ENCODE data around the gene SIN3A. TPM values are rescaled to one million over a fixed set of nuclear protein-coding genes. Genes with fewer than 3 reads are reported as not detected.

Gene SIN3A
- total and polyA plus RNA-seq, 9 of the 15 experiments (the other 6 are each of a cell fraction or from before 2014, with no cell fraction given) = 11.1 to 70.3 (median 25.3) TPM

DNA sequence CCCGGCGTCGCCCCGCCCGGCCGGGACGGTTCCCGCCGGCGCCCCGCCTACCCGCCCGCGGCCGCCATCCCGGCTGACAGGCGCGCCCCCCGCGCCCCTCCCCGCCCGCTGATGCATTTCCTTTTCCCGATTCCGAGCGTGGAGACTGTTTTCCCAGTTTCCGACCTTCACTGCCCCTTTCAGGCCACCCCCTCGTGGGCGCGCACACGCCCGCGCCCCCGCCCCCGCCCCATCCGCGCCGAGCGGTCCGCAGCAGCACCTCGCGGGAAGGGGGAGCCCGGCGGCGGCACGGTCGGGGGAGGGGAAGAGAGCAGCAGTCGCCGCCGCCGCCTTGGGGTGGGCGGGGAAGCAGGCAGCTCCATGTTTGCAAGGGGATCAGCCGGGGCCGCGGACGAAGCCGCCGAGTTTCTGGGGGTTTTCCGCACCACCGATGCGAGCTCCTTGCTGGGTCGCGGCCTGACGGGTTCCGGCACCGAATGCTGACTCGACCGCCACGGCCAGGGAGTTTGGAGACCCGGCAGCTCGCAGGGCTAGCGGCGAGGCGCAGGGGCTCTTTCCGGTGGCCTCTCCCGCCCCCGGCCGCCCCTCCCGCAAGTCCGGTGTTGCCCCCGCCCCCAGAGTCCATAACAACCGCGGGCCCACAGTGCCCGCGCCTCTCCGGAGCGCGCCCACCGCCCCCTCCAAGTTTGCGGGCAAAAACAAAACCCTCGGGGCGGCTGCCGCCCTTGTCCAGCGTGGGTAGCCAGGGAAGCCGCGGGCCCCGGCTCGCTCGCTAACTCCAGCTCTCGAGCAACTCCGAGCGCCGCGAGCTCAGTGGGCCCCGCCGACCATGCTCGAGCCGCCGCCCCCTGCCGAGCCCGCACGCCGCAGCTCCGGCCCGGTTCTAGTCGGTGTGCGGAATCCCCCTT is 3.2 kb upstream of the SIN3A start:
- no peaks in the 10 kb centered on the region for H3K36me3 ChIP-seq (ENCODE audit: control insufficient read depth, insufficient read depth, low read length)
- H3K9me1 ChIP-seq (ENCODE audit: control insufficient read depth, insufficient read depth, low read length) = no peaks in the 10 kb centered on the region
- H3K27me3 ChIP-seq (ENCODE audit: control insufficient read depth in 2 of 2, insufficient read depth in 2 of 2, low read length in 2 of 2) = no peaks in the 10 kb centered on the region
- H4K20me1 ChIP-seq (replicated peaks; ENCODE audit: control insufficient read depth, insufficient read depth, low read length) = peaks cover 6% of the 10 kb centered on the region
- peaks cover 13 to 31% of the 10 kb centered on the region in 2 experiments; a peak in 3 of 5 replicates for H3K4me1 ChIP-seq (replicated peaks in 1 of 2; ENCODE audit: control insufficient read depth in 2 of 2, insufficient read depth in 2 of 2, low read length in 2 of 2)
- peak overlapping the region; percentile 97 for H2AFZ ChIP-seq (ENCODE audit: low read depth, low read length)
- ATAC-seq = no peak
- ChIA-PET CTCF (ENCODE audit: low intra/inter-chr PET ratio) (no interaction called here), POLR2A (interaction anchor here (0.5 to 1.8 kb wide), 24 partner anchors 8 to 426 kb away, joined by 3 to 7 read pairs (median 3); partner anchors contain the start of genes IMP3, MAN2C1 and SNUPN)
- H3K4me3 ChIP-seq = peak overlapping the region; percentile 75
- no TSS peak for BruUV-seq (replicated peaks)
- no peaks in the 10 kb centered on the region for H3K9me3 ChIP-seq (replicated peaks; ENCODE audit: control insufficient read depth, insufficient read depth, low read depth, low read length)
- peak; percentile 48 to 77 (median 58) for DNase-seq (ENCODE audit: extremely low read depth in 1 of 4, low spot score in 3 of 4)
- peak overlapping the region; percentile 85 for H3K27ac ChIP-seq (ENCODE audit: extremely low read depth, low read depth, low read length)
- H3K9ac ChIP-seq (ENCODE audit: insufficient read depth in 1 of 2, low read depth in 2 of 2, low read length in 2 of 2) = peak overlapping the region; percentile 83 to 98
- in situ Hi-C loops (cut with MboI) (no loop called here), intact Hi-C loops (cut with micrococcal nuclease) (loop anchor here (5.0 kb wide), 1 partner anchor 123 kb away; the partner anchor contains the start of gene PTPN9)
- no peak for FAIRE-seq
- H3K4me2 ChIP-seq (ENCODE audit: insufficient read depth, low read length) = peak overlapping the region; percentile 99
- WGBS (ENCODE audit: insufficient coverage, low coverage, missing lambda C conversion rate) = 2% methylated on average over 34 of the region's 116 CpGs
- H3K79me2 ChIP-seq (ENCODE audit: control insufficient read depth, insufficient read depth, low read length) = peaks cover 33% of the 10 kb centered on the region
- TF ChIP-seq LEF1 (IDR thresholded peaks at IDR 0.05) = no peak
- TF ChIP-seq MAFF (IDR thresholded peaks at IDR 0.05; ENCODE audit: low read length) = no peak
- TF ChIP-seq CBFB (CRISPR knock-in tag; IDR thresholded peaks at IDR 0.05) = no peak
- TF ChIP-seq NR3C1 (CRISPR knock-in tag; IDR thresholded peaks at IDR 0.05) = 0 out of 2 replicates have a peak, but pooled peaks have one; percentile 52
- no peak for TF ChIP-seq ZNF175 (CRISPR knock-in tag; IDR thresholded peaks at IDR 0.05; ENCODE audit: low read depth)
- no peak; the same call in 1 of the 2 replicates for TF ChIP-seq ZFX (CRISPR knock-in tag; IDR thresholded peaks at IDR 0.05)
- no peak for TF ChIP-seq ZFP1 (CRISPR knock-in tag; IDR thresholded peaks at IDR 0.05)
- TF ChIP-seq SAFB (IDR thresholded peaks at IDR 0.05; ENCODE audit: borderline replicate concordance, low read depth, low read length) = no peak
- TF ChIP-seq, protein P1, sequence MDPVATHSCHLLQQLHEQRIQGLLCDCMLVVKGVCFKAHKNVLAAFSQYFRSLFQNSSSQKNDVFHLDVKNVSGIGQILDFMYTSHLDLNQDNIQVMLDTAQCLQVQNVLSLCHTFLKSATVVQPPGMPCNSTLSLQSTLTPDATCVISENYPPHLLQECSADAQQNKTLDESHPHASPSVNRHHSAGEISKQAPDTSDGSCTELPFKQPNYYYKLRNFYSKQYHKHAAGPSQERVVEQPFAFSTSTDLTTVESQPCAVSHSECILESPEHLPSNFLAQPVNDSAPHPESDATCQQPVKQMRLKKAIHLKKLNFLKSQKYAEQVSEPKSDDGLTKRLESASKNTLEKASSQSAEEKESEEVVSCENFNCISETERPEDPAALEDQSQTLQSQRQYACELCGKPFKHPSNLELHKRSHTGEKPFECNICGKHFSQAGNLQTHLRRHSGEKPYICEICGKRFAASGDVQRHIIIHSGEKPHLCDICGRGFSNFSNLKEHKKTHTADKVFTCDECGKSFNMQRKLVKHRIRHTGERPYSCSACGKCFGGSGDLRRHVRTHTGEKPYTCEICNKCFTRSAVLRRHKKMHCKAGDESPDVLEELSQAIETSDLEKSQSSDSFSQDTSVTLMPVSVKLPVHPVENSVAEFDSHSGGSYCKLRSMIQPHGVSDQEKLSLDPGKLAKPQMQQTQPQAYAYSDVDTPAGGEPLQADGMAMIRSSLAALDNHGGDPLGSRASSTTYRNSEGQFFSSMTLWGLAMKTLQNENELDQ (CRISPR knock-in tag; IDR thresholded peaks at IDR 0.05; ENCODE audit: borderline replicate concordance) = no peak
- TF ChIP-seq, protein P2, sequence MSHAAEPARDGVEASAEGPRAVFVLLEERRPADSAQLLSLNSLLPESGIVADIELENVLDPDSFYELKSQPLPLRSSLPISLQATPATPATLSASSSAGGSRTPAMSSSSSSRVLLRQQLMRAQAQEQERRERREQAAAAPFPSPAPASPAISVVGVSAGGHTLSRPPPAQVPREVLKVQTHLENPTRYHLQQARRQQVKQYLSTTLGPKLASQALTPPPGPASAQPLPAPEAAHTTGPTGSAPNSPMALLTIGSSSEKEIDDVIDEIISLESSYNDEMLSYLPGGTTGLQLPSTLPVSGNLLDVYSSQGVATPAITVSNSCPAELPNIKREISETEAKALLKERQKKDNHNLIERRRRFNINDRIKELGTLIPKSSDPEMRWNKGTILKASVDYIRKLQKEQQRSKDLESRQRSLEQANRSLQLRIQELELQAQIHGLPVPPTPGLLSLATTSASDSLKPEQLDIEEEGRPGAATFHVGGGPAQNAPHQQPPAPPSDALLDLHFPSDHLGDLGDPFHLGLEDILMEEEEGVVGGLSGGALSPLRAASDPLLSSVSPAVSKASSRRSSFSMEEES (CRISPR knock-in tag; IDR thresholded peaks at IDR 0.05) = no peak
- TF ChIP-seq, protein P3, sequence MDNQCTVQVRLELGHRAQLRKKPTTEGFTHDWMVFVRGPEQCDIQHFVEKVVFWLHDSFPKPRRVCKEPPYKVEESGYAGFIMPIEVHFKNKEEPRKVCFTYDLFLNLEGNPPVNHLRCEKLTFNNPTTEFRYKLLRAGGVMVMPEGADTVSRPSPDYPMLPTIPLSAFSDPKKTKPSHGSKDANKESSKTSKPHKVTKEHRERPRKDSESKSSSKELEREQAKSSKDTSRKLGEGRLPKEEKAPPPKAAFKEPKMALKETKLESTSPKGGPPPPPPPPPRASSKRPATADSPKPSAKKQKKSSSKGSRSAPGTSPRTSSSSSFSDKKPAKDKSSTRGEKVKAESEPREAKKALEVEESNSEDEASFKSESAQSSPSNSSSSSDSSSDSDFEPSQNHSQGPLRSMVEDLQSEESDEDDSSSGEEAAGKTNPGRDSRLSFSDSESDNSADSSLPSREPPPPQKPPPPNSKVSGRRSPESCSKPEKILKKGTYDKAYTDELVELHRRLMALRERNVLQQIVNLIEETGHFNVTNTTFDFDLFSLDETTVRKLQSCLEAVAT (IDR thresholded peaks at IDR 0.05) = no peak
- TF ChIP-seq ZNF274 (IDR thresholded peaks at IDR 0.05; ENCODE audit: borderline replicate concordance, low read depth, low read length) = no peak
- no peak for TF ChIP-seq ZNF408 (CRISPR knock-in tag; IDR thresholded peaks at IDR 0.05; ENCODE audit: low read depth)
- no peak for TF ChIP-seq ZNF785 (CRISPR knock-in tag; IDR thresholded peaks at IDR 0.05)

All from K562 (cell line).